Fibroblast of lung (primary cell): Measurements from ENCODE around the gene FHIT.

ENCODE experiments used
- CTCF ChIP-seq, 2 donors: IDR thresholded peaks in 1 of 2; conservative IDR thresholded peaks in 1 of 2; 1 replicate in 1 of 2; 2 replicates in 1 of 2; pipeline ENCODE4 v1.5.1; 2011 to 2012; ENCODE audit warnings: low read length in 2 of 2, control low read depth in 1 of 2, inconsistent platforms in 1 of 2, low read depth in 1 of 2, mild to moderate bottlenecking in 1 of 2
- EZH2 ChIP-seq: IDR thresholded peaks from 2 replicates; pipeline ENCODE4 v1.5.1; 2012; ENCODE audit warnings: low read length, control low read depth, mild to moderate bottlenecking; ENCODE audit errors: missing control alignments

GRCh38 chr3:59810606-59811005 is 1440.6 kb downstream of the FHIT start:
- TF ChIP-seq CTCF (conservative IDR thresholded peaks at IDR 0.05 in 1 of 2, IDR thresholded peaks at IDR 0.05 in 1 of 2; ENCODE audit: low read depth in 1 of 2, low read length in 2 of 2) (no peak), EZH2 (no peak)
